Peyer's patch (tissue), 4 donors: ENCODE data around the gene TLCD2.
"Not testable (repeated sequence)": the region's sequence is repeated elsewhere in the genome, so short reads cannot be mapped to it uniquely, and the experiment has no call there.

Experiments used
- POLR2A ChIP-seq, 2 donors: fragments of 450-650 bp; IDR thresholded peaks; one replicate each; pipeline ENCODE4 v1.5.1; 2017; ENCODE audit warnings: antibody characterized with exemption in 2 of 2, mild to moderate bottlenecking in 2 of 2, moderate library complexity in 2 of 2
- TF ChIP-seq, protein P1 (sequence below), 6 experiments: fragments of 450-650 bp in 4 of 6; fragments of 200-600 bp in 2 of 6; sonication (generic) in 1 of 6; IDR thresholded peaks; one replicate each; pipeline ENCODE4 v1.5.1; 2017 to 2019; ENCODE audit warnings: antibody characterized with exemption in 6 of 6, mild to moderate bottlenecking in 3 of 6, moderate library complexity in 1 of 6

DNA sequence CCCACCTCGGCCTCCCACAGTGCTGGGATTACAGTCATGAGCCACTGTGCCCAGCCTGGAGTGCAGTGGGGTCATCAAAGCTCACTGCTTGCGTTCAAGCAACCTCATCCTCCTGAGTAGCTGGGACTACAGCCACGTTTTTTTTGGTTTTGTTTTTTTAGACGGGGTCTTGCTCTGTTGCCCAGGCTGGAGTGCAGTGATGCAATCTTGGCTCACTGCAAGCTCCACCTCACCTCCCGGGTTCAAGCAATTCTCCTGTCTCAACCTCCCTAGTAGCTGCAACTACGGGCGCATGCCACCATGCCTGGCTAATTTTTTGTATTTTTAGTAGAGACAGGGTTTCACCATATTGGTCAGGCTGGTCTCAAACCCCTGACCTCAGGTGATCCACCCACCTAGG, 57.4 kb downstream of the TLCD2 start:
- not testable (repeated sequence) for TF ChIP-seq POLR2A (IDR thresholded peaks at IDR 0.05)
- TF ChIP-seq, protein P1, sequence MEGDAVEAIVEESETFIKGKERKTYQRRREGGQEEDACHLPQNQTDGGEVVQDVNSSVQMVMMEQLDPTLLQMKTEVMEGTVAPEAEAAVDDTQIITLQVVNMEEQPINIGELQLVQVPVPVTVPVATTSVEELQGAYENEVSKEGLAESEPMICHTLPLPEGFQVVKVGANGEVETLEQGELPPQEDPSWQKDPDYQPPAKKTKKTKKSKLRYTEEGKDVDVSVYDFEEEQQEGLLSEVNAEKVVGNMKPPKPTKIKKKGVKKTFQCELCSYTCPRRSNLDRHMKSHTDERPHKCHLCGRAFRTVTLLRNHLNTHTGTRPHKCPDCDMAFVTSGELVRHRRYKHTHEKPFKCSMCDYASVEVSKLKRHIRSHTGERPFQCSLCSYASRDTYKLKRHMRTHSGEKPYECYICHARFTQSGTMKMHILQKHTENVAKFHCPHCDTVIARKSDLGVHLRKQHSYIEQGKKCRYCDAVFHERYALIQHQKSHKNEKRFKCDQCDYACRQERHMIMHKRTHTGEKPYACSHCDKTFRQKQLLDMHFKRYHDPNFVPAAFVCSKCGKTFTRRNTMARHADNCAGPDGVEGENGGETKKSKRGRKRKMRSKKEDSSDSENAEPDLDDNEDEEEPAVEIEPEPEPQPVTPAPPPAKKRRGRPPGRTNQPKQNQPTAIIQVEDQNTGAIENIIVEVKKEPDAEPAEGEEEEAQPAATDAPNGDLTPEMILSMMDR (IDR thresholded peaks at IDR 0.05) = not testable (repeated sequence)
